ENCODE results near the gene ZNF471.

The ZNF471 gene

DNA sequence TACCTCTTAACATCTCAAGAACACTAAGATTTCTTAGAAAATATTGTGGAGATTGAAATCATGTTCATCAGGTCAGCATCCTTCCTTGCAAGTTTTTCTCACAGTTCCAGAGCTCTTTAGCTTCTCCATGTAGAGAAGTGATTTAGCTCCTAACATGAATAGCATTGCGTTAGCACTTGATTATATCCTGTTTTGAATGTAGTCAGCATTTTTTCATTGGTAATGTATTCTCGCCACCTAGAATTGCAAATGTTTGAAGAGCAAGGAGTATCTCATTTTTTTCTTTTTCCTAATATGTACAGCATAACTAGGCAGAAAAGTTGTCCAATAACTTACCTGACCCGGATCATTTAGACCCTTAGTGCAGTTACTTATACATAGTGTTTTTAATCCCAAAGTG lies 66.3 kb downstream of the ZNF471 start:
- no peak for DNase-seq (ENCODE audit: low read depth in 2 of 2)

DNA sequence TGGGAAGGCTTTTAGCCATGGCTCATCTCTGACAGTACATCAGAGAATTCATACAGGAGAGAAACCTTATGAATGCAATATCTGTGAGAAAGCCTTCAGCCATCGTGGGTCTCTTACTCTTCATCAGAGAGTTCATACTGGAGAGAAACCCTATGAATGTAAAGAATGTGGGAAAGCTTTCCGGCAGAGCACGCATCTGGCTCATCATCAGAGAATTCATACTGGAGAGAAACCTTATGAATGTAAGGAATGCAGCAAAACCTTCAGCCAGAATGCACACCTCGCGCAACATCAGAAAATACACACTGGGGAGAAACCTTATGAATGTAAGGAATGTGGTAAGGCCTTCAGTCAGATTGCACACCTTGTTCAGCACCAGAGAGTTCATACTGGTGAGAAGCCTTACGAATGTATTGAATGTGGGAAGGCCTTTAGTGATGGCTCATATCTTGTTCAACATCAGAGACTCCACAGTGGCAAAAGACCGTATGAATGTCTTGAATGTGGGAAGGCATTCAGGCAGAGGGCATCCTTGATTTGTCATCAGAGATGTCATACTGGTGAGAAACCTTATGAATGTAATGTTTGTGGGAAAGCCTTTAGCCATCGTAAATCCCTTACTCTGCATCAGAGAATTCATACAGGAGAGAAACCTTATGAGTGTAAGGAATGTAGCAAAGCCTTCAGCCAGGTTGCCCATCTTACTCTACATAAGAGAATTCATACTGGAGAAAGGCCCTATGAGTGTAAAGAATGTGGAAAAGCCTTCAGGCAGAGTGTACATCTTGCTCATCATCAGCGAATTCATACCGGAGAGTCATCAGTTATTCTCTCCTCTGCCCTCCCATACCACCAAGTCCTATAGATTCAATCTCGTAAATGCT lies 70.3 kb downstream of the ZNF471 start:
- DNase-seq (ENCODE audit: low read depth in 2 of 2): no peak
